ENCODE measurements around the gene GAK. TPM values are rescaled to one million over a fixed set of nuclear protein-coding genes. Genes with fewer than 3 reads are reported as not detected.

The GAK gene
- total RNA-seq, 4 donors from 2014 or later, result 230 to 882 (median 305) TPM

DNA sequence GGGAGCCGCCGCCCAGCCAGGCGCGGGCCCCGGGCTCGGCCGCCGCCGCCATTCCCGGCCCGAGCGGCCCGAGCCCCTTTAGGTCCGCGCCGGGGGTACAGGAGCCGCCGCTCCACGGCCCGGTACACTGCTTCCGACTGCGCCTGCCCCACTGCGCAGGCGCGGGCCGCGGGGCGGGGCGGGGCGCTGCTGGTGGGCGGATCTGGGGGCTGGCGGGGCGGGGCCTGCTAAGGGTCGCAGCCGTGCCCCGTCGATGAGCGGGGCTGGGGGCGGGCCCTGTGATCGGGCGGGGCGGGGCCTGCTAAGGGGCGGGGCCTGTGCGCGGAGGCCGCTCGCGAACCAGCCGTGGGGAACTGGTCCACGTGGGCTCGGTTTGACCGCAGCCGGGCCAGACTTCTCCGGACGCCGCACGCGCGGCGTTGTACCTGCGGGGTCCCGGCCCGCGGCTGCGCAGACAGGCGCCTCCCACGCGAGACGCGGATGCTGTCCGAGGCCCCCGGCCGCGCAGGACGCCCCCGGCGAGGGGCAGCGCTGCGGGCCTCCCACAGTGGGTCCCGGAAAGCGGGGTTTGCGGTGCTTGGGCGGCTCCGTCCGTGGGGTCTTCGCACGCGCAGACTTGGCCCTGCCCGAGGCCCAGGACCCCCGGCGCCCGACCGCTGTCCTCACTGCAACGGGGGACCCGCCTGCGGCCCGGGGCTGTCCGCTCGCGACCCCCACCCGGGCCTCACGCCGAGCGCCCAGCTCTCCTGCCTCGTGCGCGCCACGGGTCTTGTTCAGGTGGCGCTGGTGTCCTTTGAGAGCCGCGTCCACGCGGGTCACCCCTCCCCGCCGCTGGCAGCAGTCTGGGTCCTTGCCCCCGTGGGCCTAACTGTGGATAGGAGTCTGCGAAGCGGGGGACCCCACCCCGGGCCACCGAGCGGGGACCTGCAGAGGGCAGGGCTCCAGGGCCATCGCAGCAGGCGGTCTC lies 41.6 kb upstream of the GAK start, which contains the start of gene DGKQ:
DGKQ (minus strand) TSS at position 139 of the 967 bp plus-strand sequence; CDS start at position 52, 87 bp downstream.
- Histone ChIP-seq H3K4me1 (peaks cover 11 to 43% (median 34%) of the 10 kb centered on the region in 4 donors), H3K9me3 (no peaks in the 10 kb centered on the region), H3K27me3 (no peaks in the 10 kb centered on the region), H3K36me3 (no peaks in the 10 kb centered on the region), H3K27ac (peak within 1 kb of the TSS; percentile 82 to 89 (median 87)), H3K4me3 (peak within 1 kb of the TSS; percentile 47 to 78 (median 68))
- 62% methylated on average over 57 of the region's 123 CpGs; no CpG with 5 or more reads in 1 of the 2 donors for WGBS, 2 donors (ENCODE audit: low coverage in 1 of 2)
- in situ Hi-C loops (cut with MboI; ENCODE audit: low pct_ligation_motif_present in 1 of 4, low pct_unique_long_range_greater_than_20kb in 1 of 4, low sequenced_read_pairs in 3 of 4), result no loop called here
- DNase-seq, result peak; percentile 91
- TF ChIP-seq POLR2AphosphoS5 (IDR thresholded peaks at IDR 0.05), result peak; percentile 60 to 70 (median 64)
- TF ChIP-seq, protein P1, sequence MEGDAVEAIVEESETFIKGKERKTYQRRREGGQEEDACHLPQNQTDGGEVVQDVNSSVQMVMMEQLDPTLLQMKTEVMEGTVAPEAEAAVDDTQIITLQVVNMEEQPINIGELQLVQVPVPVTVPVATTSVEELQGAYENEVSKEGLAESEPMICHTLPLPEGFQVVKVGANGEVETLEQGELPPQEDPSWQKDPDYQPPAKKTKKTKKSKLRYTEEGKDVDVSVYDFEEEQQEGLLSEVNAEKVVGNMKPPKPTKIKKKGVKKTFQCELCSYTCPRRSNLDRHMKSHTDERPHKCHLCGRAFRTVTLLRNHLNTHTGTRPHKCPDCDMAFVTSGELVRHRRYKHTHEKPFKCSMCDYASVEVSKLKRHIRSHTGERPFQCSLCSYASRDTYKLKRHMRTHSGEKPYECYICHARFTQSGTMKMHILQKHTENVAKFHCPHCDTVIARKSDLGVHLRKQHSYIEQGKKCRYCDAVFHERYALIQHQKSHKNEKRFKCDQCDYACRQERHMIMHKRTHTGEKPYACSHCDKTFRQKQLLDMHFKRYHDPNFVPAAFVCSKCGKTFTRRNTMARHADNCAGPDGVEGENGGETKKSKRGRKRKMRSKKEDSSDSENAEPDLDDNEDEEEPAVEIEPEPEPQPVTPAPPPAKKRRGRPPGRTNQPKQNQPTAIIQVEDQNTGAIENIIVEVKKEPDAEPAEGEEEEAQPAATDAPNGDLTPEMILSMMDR (IDR thresholded peaks at IDR 0.05), result no peak
- intact Hi-C loops (cut with DNase I; ENCODE audit: low total_unique reads), result no loop called here

DNA sequence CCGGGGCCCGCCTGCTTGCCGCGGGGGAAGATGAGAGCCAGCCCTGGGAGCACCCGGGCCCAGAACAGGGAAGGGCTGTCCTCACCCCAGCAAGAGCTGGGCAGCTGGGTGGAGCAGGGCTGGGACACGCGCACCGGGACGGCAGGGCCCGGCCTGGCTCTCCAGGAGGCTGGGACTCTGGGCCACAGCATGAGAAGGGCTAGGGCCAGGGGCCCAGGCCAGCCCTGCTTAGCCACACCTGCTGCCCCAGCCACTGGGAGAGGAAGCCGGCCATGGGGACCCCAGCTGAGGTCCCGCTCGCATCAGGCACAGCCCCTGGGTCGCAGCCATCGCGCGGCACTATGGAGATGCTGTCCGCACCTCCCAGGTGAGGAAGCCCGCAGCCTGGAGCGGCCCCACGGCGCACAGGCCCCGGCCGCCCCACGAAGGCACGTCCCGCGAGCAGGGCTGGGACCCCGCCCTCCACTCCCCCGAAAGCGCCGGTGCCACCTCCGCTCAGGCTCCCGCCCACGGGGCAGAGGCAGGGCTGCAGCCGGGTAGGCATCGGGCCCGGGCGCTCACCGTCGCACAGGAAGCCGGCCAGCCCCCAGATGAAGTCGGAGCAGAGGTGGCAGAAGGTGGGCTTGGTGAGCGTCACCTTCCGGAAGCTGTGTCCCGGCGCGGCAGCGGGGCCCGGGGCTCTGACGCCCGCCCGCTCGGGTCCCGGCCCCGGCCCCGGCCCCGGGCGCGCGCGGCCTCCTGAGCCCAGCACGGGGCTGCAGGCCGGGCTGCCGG lies 40.7 kb upstream of the GAK start:
- peak; percentile 54 for DNase-seq
- TF ChIP-seq EP300 (IDR thresholded peaks at IDR 0.05; ENCODE audit: low read depth) (no peak), POLR2AphosphoS5 (IDR thresholded peaks at IDR 0.05) (peak in 1 of 3 donors; percentile 6), POLR2A (IDR thresholded peaks at IDR 0.05) (peak; percentile 44)
- TF ChIP-seq, protein P1 (IDR thresholded peaks at IDR 0.05), result no peak
- intact Hi-C loops (cut with DNase I; ENCODE audit: low total_unique reads) (no loop called here), in situ Hi-C loops (cut with MboI; ENCODE audit: low pct_ligation_motif_present in 1 of 4, low pct_unique_long_range_greater_than_20kb in 1 of 4, low sequenced_read_pairs in 3 of 4) (no loop called here)
- H3K27me3 ChIP-seq, result no peaks in the 10 kb centered on the region
- peaks cover 11 to 50% (median 38%) of the 10 kb centered on the region in 4 donors for H3K4me1 ChIP-seq
- WGBS, 2 donors (ENCODE audit: low coverage in 1 of 2), result 2% methylated on average over 36 of the region's 65 CpGs; no CpG with 5 or more reads in 1 of the 2 donors
- peak overlapping the region; percentile 47 to 78 (median 68) for H3K4me3 ChIP-seq
- no peaks in the 10 kb centered on the region for H3K9me3 ChIP-seq
- H3K27ac ChIP-seq, result peak overlapping the region; percentile 82 to 89 (median 87)
- H3K36me3 ChIP-seq, result no peaks in the 10 kb centered on the region

GRCh38 chr4:971666-972500 lies 39.8 kb upstream of the GAK start:
- H3K4me1 ChIP-seq, result peaks cover 11 to 53% (median 40%) of the 10 kb centered on the region in 4 donors
- 44% methylated on average over 18 of the region's 24 CpGs; no CpG with 5 or more reads in 1 of the 2 donors for WGBS, 2 donors (ENCODE audit: low coverage in 1 of 2)
- in situ Hi-C loops (cut with MboI; ENCODE audit: low pct_ligation_motif_present in 1 of 4, low pct_unique_long_range_greater_than_20kb in 1 of 4, low sequenced_read_pairs in 3 of 4) (no loop called here), intact Hi-C loops (cut with DNase I; ENCODE audit: low total_unique reads) (no loop called here)
- H3K4me3 ChIP-seq, result peak overlapping the region in 3 of 4 donors; percentile 57 to 78 (median 78)
- peak; percentile 78 to 94 (median 92) for TF ChIP-seq POLR2AphosphoS5 (IDR thresholded peaks at IDR 0.05)
- TF ChIP-seq, protein P1 (IDR thresholded peaks at IDR 0.05), result no peak
- peak; percentile 95 for TF ChIP-seq POLR2A (IDR thresholded peaks at IDR 0.05)
- TF ChIP-seq EP300 (IDR thresholded peaks at IDR 0.05; ENCODE audit: low read depth), result peak; percentile 66
- peak; percentile 94 for DNase-seq
- no peaks in the 10 kb centered on the region for H3K36me3 ChIP-seq
- no peaks in the 10 kb centered on the region for H3K27me3 ChIP-seq
- peak overlapping the region; percentile 82 to 89 (median 87) for H3K27ac ChIP-seq
- H3K9me3 ChIP-seq, result no peaks in the 10 kb centered on the region

Measured in transverse colon (tissue), 4 donors.